Measurements from ENCODE around the gene ITPR1. TPM values are rescaled to one million over a fixed set of nuclear protein-coding genes. Genes with fewer than 3 reads are reported as not detected.

Gene ITPR1
- polyA plus RNA-seq, 1 of the 3 experiments (the other 2 are of a cell fraction), result 5.9 TPM

GRCh38 chr3:4862973-4863372 is 369.8 kb downstream of the ITPR1 start (continued):
- no peak for TF ChIP-seq RXRA (IDR thresholded peaks at IDR 0.05; ENCODE audit: borderline replicate concordance, low read depth)
- no peak for TF ChIP-seq JUND (IDR thresholded peaks at IDR 0.05)

GRCh38 chr3:4864503-4864902 is 371.4 kb downstream of the ITPR1 start:
- Histone ChIP-seq H3K79me2 (ENCODE audit: insufficient read depth) (no peaks in the 10 kb centered on the region), H3K27ac (ENCODE audit: low read depth in 2 of 2, low read length in 1 of 2) (no peak overlapping the region), H3K9me3 (peaks cover 18% of the 10 kb centered on the region; the same call in 1 of the 2 replicates), H4K20me1 (ENCODE audit: insufficient read depth) (no peaks in the 10 kb centered on the region), H3K4me3 (ENCODE audit: low read depth in 2 of 2, low read length in 1 of 2) (no peak overlapping the region), H3K36me3 (replicated peaks in 1 of 2; ENCODE audit: control insufficient read depth in 1 of 2, insufficient read depth in 2 of 2, low read length in 1 of 2) (peaks cover 0 to 5% of the 10 kb centered on the region in 2 experiments), H3K4me1 (ENCODE audit: control insufficient read depth in 1 of 2, insufficient read depth in 2 of 2, low read depth in 1 of 2, low read length in 1 of 2) (peaks cover 5 to 17% of the 10 kb centered on the region in 2 experiments; a peak in 2 of 4 replicates), H2AFZ (ENCODE audit: low read depth) (no peak overlapping the region), H3K4me2 (no peak overlapping the region), H3K9me2 (no peaks in the 10 kb centered on the region), H3F3A (replicated peaks; ENCODE audit: insufficient read depth) (peaks cover 3% of the 10 kb centered on the region), H3K9ac (no peak overlapping the region), H3K27me3 (ENCODE audit: insufficient read depth) (no peaks in the 10 kb centered on the region)
- TF ChIP-seq SIN3A (IDR thresholded peaks at IDR 0.05; ENCODE audit: borderline replicate concordance, low read depth, low read length) (no peak), EP300 (IDR thresholded peaks at IDR 0.05; ENCODE audit: borderline replicate concordance in 1 of 2, low read depth in 1 of 2, low read length in 1 of 2) (no peak), RCOR1 (IDR thresholded peaks at IDR 0.05; ENCODE audit: low read length) (no peak), MEF2A (IDR thresholded peaks at IDR 0.05; ENCODE audit: borderline replicate concordance, low read depth) (no peak), USF2 (IDR thresholded peaks at IDR 0.05; ENCODE audit: borderline replicate concordance, low read depth, low read length) (no peak), CTCF (IDR thresholded peaks at IDR 0.05) (no peak), SMC3 (IDR thresholded peaks at IDR 0.05; ENCODE audit: low read depth, low read length) (no peak), POLR2AphosphoS5 (IDR thresholded peaks at IDR 0.05; ENCODE audit: low read depth, low read length) (no peak), TAF1 (IDR thresholded peaks at IDR 0.05; ENCODE audit: borderline replicate concordance, low read depth, low read length) (no peak), MAX (IDR thresholded peaks at IDR 0.05; ENCODE audit: low read depth) (no peak), FOXM1 (IDR thresholded peaks at IDR 0.05; ENCODE audit: low read depth) (no peak), ELF1 (IDR thresholded peaks at IDR 0.05) (no peak), REST (IDR thresholded peaks at IDR 0.05; ENCODE audit: low read depth, low read length) (no peak), GABPA (IDR thresholded peaks at IDR 0.05; ENCODE audit: low read depth) (no peak), GATA2 (CRISPR knock-in tag; IDR thresholded peaks at IDR 0.05) (no peak), FOXJ3 (CRISPR knock-in tag; IDR thresholded peaks at IDR 0.05) (no peak), IRF3 (IDR thresholded peaks at IDR 0.05; ENCODE audit: low read depth, low read length) (no peak)
- ChIA-PET POLR2A (no interaction called here), CTCF (no interaction called here)
- 82% methylated on average over 1 of the region's 1 CpG for WGBS (ENCODE audit: low lambda C conversion rate)
- no peak for DNase-seq

Measured in SK-N-SH (cell line).